Sigmoid colon (tissue), 4 donors: Measurements from ENCODE around the gene EFHD2.

Source experiments
- CTCF ChIP-seq, 4 experiments: fragments of 450-650 bp in 3 of 4; fragments of 200-600 bp in 1 of 4; IDR thresholded peaks; one replicate each; pipeline ENCODE4 v1.5.1; 2016 to 2019; ENCODE audit warnings: antibody characterized with exemption in 4 of 4, mild to moderate bottlenecking in 3 of 4, moderate library complexity in 2 of 4
- EP300 ChIP-seq, 4 donors: sonication (generic); formaldehyde crosslinking; IDR thresholded peaks; one replicate each; pipeline ENCODE4 v1.6.1; 2017; ENCODE audit warnings: antibody characterized with exemption in 4 of 4

- TF ChIP-seq CTCF (IDR thresholded peaks at IDR 0.05) (no peak), EP300 (IDR thresholded peaks at IDR 0.05) (no peak)
Measured at GRCh38 chr1:15418806-15419515, 9.3 kb downstream of the EFHD2 start.
